ENCODE measurements around the gene USP47.

- no peak for TF ChIP-seq CTCF (IDR thresholded peaks at IDR 0.05)
- no peak for TF ChIP-seq EZH2 (IDR thresholded peaks at IDR 0.05; ENCODE audit: borderline replicate concordance, insufficient read depth, low read depth, low read length, poor library complexity, severe bottlenecking)
Measured at GRCh38 chr11:11977206-11977938, 135.6 kb downstream of the USP47 start.
